SKM-1 (cell line): Measurements from ENCODE around the gene CNTNAP2.
"Not testable (repeated sequence)": the region's sequence is repeated elsewhere in the genome, so short reads cannot be mapped to it uniquely, and the experiment has no call there.

Experiments used
- DNase-seq: peaks from one replicate; lab custom pipeline; 2025; ENCODE audit not compliant: unreplicated experiment; lab: John Stamatoyannopoulos, UW

Gene CNTNAP2

GRCh38 chr7:146865696-146866095, 749.1 kb downstream of the CNTNAP2 start:
- DNase-seq = no peak

GRCh38 chr7:146874722-146875121, 758.1 kb downstream of the CNTNAP2 start:
- DNase-seq = no peak

- no peak for DNase-seq
Measured at GRCh38 chr7:146875237-146875785, 758.7 kb downstream of the CNTNAP2 start.

GRCh38 chr7:146875981-146876380, 759.4 kb downstream of the CNTNAP2 start:
- DNase-seq = no peak

GRCh38 chr7:146876411-146876810, 759.8 kb downstream of the CNTNAP2 start:
- DNase-seq = no peak

DNA sequence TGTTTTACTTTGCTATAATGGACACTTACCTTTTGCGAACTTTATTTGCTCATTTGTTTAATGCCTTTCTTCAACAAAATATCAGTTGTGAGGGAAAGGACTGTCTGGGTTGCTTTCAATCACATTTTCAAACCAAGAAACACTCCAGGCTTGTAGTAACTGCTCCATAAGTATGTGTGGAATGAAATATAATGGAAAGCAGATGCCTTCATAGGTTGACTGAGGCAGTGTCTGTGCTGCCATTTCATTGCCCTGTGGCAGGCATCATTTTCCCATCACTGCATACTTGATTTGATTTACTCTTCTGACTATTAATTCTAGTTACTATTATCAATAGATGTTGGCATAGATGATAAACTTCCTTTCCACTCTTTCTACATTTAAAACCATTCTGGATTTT, 762.3 kb downstream of the CNTNAP2 start:
- DNase-seq = no peak

DNA sequence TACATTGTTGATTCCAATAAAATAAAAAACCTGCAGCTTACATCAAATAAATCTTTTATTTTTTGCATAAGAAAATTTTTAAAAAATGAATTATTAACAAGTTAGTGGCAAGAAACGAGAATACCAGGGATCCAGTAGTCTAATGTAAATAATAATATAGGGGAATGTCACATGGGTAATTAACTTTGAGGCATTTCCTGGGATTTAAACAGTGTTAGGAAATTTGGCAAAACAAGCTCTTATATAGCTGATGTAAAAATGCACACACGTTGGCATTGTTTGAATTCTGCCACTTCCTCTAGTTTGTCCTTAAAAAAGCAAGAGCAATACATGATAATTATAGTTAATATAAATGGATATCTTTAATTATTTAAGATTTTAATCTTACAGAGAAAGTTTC, 768.6 kb downstream of the CNTNAP2 start:
- DNase-seq = no peak

- no peak for DNase-seq
Measured at GRCh38 chr7:146889806-146890555, 773.4 kb downstream of the CNTNAP2 start.

DNA sequence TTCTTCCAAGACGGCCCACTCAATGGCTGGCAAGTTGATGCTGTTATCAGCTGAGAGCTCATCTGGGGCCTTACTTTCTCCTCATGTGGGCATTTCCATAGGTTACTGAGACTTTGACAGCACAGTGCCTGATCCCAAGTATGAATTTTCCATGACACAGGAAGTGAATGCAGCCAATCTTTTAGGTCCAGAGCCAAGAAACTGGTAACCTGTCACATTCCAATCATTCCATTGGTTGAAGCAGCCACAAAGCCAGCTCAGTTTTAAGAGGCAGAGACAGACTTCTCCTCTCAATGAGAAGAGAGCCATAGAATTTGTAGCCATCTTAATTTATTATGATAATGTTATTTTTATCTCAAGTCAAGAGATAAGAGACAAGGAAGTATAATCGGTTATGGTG, 775.5 kb downstream of the CNTNAP2 start:
- DNase-seq = no peak

DNA sequence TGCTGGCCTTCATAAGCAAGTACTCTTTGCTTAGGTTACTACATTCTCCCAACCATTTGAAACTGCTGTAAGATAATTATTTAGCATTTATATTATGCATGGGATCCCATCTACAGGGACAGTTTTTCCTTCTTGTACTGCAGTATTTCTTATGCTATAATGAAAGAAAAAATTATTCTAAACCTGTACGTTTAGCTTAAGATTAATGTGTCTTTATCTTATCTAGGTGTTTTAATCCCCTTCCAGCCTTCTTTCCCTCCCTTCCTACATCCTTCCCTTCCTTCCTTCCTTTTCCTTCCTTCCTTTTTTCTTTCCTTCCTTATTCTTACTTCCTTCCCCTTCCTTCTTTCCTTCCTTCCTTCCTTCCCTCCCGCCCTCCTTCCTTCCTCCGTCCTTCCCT, 778.3 kb downstream of the CNTNAP2 start:
- no peak for DNase-seq

DNA sequence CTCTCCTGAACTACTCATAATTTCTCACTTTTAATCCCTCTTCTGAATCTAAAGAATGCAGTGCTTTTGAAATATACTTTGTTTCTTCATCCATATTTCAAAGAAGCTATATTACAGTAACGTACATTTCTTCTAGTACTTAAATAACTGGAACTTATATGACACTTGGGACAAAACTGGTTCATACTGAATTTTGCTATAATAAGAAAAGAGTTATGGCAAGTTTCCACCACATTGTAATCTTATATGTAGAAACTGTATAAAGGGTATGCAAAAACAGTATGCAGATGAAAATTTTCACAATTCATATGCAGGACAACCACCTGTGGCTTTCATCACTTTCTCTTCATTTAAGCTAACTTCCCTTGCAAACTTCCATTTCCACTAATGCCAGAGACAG, 785.7 kb downstream of the CNTNAP2 start:
- DNase-seq = no peak

GRCh38 chr7:146902728-146903127, 786.1 kb downstream of the CNTNAP2 start:
- DNase-seq = no peak

DNA sequence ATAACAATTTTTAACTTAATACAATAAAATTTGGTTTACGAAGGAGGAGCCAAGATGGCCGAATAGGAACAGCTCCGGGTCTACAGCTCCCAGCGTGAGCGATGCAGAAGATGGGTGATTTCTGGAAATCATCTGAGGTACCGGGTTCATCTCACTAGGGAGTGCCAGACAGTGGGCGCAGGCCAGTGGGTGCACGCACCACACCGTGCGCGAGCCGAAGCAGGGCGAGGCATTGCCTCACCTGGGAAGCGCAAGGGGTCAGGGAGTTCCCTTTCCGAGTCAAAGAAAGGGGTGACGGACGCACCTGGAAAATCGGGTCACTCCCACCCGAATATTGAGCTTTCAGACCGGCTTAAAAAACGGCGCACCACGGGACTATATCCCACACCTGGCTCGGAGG, 789.1 kb downstream of the CNTNAP2 start:
- not testable (repeated sequence) for DNase-seq

GRCh38 chr7:146922782-146923181, 806.2 kb downstream of the CNTNAP2 start:
- no peak for DNase-seq

DNA sequence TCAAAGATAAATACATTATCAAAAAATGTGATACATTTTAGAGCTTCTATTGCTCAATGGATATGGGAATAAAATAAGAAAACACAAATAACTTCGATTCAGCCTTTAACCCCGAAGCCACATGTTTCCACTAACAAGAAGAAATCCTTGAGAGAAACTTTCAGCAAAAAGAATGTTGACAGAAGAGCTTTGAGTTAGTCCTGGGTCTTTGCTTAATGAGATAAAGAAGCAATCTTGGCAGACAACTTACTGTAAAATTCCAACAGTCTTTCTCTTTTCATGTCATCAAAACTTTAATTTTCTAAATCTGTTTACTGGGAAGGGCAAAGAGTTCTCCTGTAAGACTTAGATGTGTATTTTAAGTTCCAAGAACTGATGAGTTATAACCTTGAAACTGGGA, 810.2 kb downstream of the CNTNAP2 start:
- DNase-seq = no peak

DNA sequence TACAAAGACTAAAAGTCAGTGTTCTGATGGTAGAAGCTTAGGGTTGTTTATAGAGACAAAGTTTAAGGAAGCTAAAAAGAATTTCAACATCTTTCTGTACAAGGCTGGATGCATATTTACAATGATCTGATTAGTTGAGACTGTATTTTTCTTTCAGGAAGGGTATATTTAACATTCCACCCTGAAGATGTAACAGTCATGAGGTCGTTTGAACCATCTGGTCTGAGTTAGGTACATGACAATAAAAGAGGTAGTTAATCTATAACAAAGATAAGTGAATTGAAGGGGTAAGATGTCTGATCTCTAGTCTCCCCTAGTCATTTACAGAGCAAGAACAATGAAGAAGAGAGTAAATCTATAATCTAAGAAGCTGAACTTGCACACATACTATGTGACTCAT, 821.2 kb downstream of the CNTNAP2 start:
- no peak for DNase-seq

- DNase-seq = no peak
Measured at GRCh38 chr7:146943483-146943882, 826.9 kb downstream of the CNTNAP2 start.

- DNase-seq = peak; percentile 76
Measured at GRCh38 chr7:146948703-146949102, 832.1 kb downstream of the CNTNAP2 start.

- DNase-seq = no peak
Measured at GRCh38 chr7:146956321-146956720, 839.7 kb downstream of the CNTNAP2 start.

DNA sequence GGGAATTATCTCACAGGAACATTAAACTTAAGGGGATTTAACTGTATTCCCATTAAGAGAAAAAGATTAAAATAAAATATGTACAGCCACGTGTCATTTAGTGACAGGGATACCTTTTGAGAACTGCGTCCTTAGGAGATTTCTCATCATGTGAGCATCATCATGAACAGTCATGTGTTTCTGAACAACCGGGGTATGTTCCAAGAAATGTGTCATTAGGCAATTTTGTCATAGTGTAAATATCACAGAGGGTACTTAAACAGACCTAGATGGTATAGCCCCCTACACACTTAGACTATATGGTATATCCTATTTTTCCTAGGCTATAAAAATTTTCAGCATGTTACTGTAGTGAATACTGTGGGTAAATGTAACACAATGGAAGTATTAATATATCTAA, 840.3 kb downstream of the CNTNAP2 start:
- no peak for DNase-seq

GRCh38 chr7:146960773-146961391, 844.3 kb downstream of the CNTNAP2 start:
- DNase-seq = no peak

- no peak for DNase-seq
Measured at GRCh38 chr7:146961617-146962016, 845.0 kb downstream of the CNTNAP2 start.

- DNase-seq = no peak
Measured at GRCh38 chr7:146966274-146966673, 849.7 kb downstream of the CNTNAP2 start.
